Keratinocyte (primary cell): ENCODE measurements around the gene SPCS3. TPM values are rescaled to one million over a fixed set of nuclear protein-coding genes. Genes with fewer than 3 reads are reported as not detected.

Experiments
- DNase-seq: peaks from one replicate; pipeline ENCODE4 v3.0.0-alpha.2; 2011; ENCODE audit warnings: low read depth, missing footprints, low spot score
- FAIRE-seq: peaks from 2 replicates; lab custom pipeline; 2011; peaks lifted over from hg19 to GRCh38; lab: Jason Lieb, UNC
- H2AFZ ChIP-seq: 2 replicates; pipeline ENCODE4 v1.6.0; 2012; ENCODE audit warnings: low read length, control low read depth, inconsistent platforms; ENCODE audit not compliant: control insufficient read depth
- H3K27ac ChIP-seq: 2 replicates; pipeline ENCODE4 v1.5.1; 2011; ENCODE audit warnings: low read length; ENCODE audit not compliant: control insufficient read depth, insufficient read depth
- H3K27me3 ChIP-seq: 3 replicates; pipeline ENCODE4 v1.6.0; 2011; ENCODE audit warnings: low read length; ENCODE audit not compliant: control insufficient read depth, insufficient read depth; ENCODE audit errors: extremely low read depth
- H3K36me3 ChIP-seq, 2 experiments: 2 replicates in 1 of 2; 3 replicates in 1 of 2; pipeline ENCODE4 v1.5.1; 2011; ENCODE audit warnings: low read length in 2 of 2, mild to moderate bottlenecking in 1 of 2; ENCODE audit not compliant: control insufficient read depth in 2 of 2, insufficient read depth in 2 of 2; ENCODE audit errors: extremely low read depth in 1 of 2
- H3K4me1 ChIP-seq: 3 replicates; pipeline ENCODE4 v1.5.1; 2011; ENCODE audit warnings: low read length; ENCODE audit not compliant: control insufficient read depth, insufficient read depth; ENCODE audit errors: extremely low read depth
- H3K4me2 ChIP-seq: 3 replicates; pipeline ENCODE4 v1.6.0; 2011; ENCODE audit warnings: low read depth, low read length; ENCODE audit not compliant: control insufficient read depth, insufficient read depth; ENCODE audit errors: extremely low read depth
- H3K4me3 ChIP-seq, 3 experiments: fragments of 200-600 bp in 1 of 3; sonication (generic) in 1 of 3; 2 replicates in 2 of 3; 3 replicates in 1 of 3; pipeline ENCODE4 v1.5.1; 2011 to 2016; ENCODE audit warnings: low read length in 3 of 3, mild to moderate bottlenecking in 3 of 3, control low read depth in 2 of 3, inconsistent platforms in 1 of 3, low read depth in 1 of 3, mixed read lengths in 1 of 3, mixed run types in 1 of 3, moderate library complexity in 1 of 3; ENCODE audit not compliant: control insufficient read depth in 2 of 3, insufficient read depth in 2 of 3; ENCODE audit errors: extremely low read depth in 1 of 3
- H3K79me2 ChIP-seq: 2 replicates; pipeline ENCODE4 v1.6.0; 2012; ENCODE audit warnings: low read length; ENCODE audit not compliant: control insufficient read depth, insufficient read depth
- H3K9ac ChIP-seq: 3 replicates; pipeline ENCODE4 v1.6.0; 2011; ENCODE audit warnings: low read length; ENCODE audit not compliant: control insufficient read depth, insufficient read depth; ENCODE audit errors: extremely low read depth
- H3K9me1 ChIP-seq: 3 replicates; pipeline ENCODE4 v1.6.0; 2011; ENCODE audit warnings: low read length; ENCODE audit not compliant: control insufficient read depth, insufficient read depth; ENCODE audit errors: extremely low read depth
- H3K9me3 ChIP-seq: 2 replicates; pipeline ENCODE4 v1.5.1; 2012; ENCODE audit warnings: low read depth, low read length; ENCODE audit not compliant: control insufficient read depth
- H4K20me1 ChIP-seq: 3 replicates; pipeline ENCODE4 v1.6.0; 2011; ENCODE audit warnings: low read length; ENCODE audit not compliant: control insufficient read depth, insufficient read depth; ENCODE audit errors: extremely low read depth
- EZH2 ChIP-seq: IDR thresholded peaks from one replicate; pipeline ENCODE4 v1.6.1; 2012; ENCODE audit warnings: inconsistent platforms, mild to moderate bottlenecking, low read length, moderate library complexity
- dilution Hi-C: fragments of 300-500 bp; cut with MboI; formaldehyde crosslinking; loops from one replicate; pipeline ENCODE4 v1.7.0; 2020; ENCODE audit warnings: low sequenced_read_pairs; ENCODE audit not compliant: extremely low pct_ligation_motif_present
- polyA plus RNA-seq, 5 experiments: library from polyadenylated mRNA; depleted of rRNA in 3 of 5; stranded (reverse) in 3 of 5; stranded (forward) in 1 of 5; unstranded in 1 of 5; fragments of >200 nt; gene quantifications; 1 replicate in 1 of 5; 2 replicates in 3 of 5; 3 replicates in 1 of 5; pipeline versions ENCODE4 v1.2.1 to v1.2.3, GENCODE V29; 2011 to 2012; ENCODE audit warnings: missing spikeins in 2 of 5, low read depth in 1 of 5, low replicate concordance in 1 of 5
- TF ChIP-seq, protein P1 (sequence below), 3 experiments: IDR thresholded peaks in 1 of 3; conservative IDR thresholded peaks in 1 of 3; optimal IDR thresholded peaks in 1 of 3; 2 replicates in 2 of 3; 3 replicates in 1 of 3; pipeline versions ENCODE3 to v1.5.1; 2011; ENCODE audit warnings: low read length in 3 of 3, mild to moderate bottlenecking in 3 of 3, moderate library complexity in 2 of 3, control low read depth in 1 of 3, inconsistent platforms in 1 of 3; ENCODE audit not compliant: insufficient read depth in 2 of 3; ENCODE audit errors: extremely low read depth in 1 of 3

Gene SPCS3
- polyA plus RNA-seq, 1 donor (not counting 4 experiments of a cell fraction or from before 2014, with no cell fraction given) = 59.3 TPM

DNA sequence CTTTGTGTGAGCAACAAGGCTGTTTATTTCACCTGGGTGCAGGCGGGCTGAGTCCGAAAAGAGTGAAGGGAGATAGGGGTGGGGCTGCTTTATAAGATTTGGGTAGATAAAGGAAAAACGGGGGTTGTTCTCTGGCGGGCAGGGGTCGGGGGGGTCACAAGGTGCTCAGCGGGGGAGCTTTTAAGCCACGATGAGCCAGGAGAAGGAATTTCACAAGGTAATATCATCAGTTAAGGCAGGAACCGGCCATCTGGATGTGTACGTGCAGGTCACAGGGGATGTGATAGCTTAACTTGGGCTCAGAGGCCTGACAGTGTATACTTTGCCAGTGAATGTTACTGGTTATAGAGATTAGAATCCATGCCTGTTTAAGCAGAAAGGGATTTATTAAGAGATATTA is 19.7 kb upstream of the SPCS3 start:
- Histone ChIP-seq H4K20me1 (no peaks in the 10 kb centered on the region), H3K9ac (no peak overlapping the region), H3K27me3 (no peaks in the 10 kb centered on the region), H3K9me3 (no peaks in the 10 kb centered on the region), H3K4me3 (no peak overlapping the region), H3K79me2 (no peaks in the 10 kb centered on the region), H2AFZ (no peak overlapping the region), H3K36me3 (no peaks in the 10 kb centered on the region), H3K4me2 (no peak overlapping the region), H3K9me1 (no peaks in the 10 kb centered on the region), H3K4me1 (peaks cover 6% of the 10 kb centered on the region), H3K27ac (no peak overlapping the region)
- no peak for FAIRE-seq
- no peak for DNase-seq
- dilution Hi-C loops = no loop called here
- TF ChIP-seq, protein P1, sequence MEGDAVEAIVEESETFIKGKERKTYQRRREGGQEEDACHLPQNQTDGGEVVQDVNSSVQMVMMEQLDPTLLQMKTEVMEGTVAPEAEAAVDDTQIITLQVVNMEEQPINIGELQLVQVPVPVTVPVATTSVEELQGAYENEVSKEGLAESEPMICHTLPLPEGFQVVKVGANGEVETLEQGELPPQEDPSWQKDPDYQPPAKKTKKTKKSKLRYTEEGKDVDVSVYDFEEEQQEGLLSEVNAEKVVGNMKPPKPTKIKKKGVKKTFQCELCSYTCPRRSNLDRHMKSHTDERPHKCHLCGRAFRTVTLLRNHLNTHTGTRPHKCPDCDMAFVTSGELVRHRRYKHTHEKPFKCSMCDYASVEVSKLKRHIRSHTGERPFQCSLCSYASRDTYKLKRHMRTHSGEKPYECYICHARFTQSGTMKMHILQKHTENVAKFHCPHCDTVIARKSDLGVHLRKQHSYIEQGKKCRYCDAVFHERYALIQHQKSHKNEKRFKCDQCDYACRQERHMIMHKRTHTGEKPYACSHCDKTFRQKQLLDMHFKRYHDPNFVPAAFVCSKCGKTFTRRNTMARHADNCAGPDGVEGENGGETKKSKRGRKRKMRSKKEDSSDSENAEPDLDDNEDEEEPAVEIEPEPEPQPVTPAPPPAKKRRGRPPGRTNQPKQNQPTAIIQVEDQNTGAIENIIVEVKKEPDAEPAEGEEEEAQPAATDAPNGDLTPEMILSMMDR (optimal IDR thresholded peaks at IDR 0.05 in 1 of 3, IDR thresholded peaks at IDR 0.05 in 1 of 3, conservative IDR thresholded peaks at IDR 0.05 in 1 of 3; ENCODE audit: extremely low read depth in 1 of 3, insufficient read depth in 2 of 3, low read length in 3 of 3) = no peak
- no peak for TF ChIP-seq EZH2

DNA sequence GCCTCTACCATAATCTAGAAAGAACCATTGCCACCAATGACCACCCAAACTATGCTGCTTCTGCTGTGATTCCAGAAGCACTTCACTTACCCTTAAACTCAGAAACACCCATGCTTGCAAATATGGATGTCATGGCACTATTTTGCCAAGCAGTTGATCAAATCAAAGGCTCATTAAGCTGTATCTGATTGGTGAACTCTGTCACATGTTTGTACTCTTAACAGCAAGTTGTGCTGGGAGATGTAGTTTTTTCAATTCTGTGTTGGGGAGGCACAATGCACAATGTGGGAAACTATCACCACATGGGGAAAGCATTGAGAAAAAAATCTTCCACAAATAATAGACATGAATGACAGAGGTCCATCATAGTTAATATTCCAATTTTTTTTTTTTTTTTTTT is 19.2 kb upstream of the SPCS3 start:
- peaks cover 6% of the 10 kb centered on the region for H3K4me1 ChIP-seq
- H3K9ac ChIP-seq = no peak overlapping the region
- no peaks in the 10 kb centered on the region for H3K36me3 ChIP-seq
- H3K79me2 ChIP-seq = no peaks in the 10 kb centered on the region
- TF ChIP-seq EZH2 = no peak
- H3K4me3 ChIP-seq = no peak overlapping the region
- H3K27me3 ChIP-seq = no peaks in the 10 kb centered on the region
- no peaks in the 10 kb centered on the region for H3K9me1 ChIP-seq
- DNase-seq = no peak
- FAIRE-seq = no peak
- dilution Hi-C loops = no loop called here
- no peak overlapping the region for H2AFZ ChIP-seq
- no peak overlapping the region for H3K27ac ChIP-seq
- H3K4me2 ChIP-seq = no peak overlapping the region
- no peaks in the 10 kb centered on the region for H4K20me1 ChIP-seq
- no peaks in the 10 kb centered on the region for H3K9me3 ChIP-seq
